Measurements from ENCODE around the gene PNPLA6. TPM values are rescaled to one million over a fixed set of nuclear protein-coding genes. Genes with fewer than 3 reads are reported as not detected.

The PNPLA6 gene
- polyA plus RNA-seq, 4 donors, result 42.4 to 120 (median 78.4) TPM

DNA sequence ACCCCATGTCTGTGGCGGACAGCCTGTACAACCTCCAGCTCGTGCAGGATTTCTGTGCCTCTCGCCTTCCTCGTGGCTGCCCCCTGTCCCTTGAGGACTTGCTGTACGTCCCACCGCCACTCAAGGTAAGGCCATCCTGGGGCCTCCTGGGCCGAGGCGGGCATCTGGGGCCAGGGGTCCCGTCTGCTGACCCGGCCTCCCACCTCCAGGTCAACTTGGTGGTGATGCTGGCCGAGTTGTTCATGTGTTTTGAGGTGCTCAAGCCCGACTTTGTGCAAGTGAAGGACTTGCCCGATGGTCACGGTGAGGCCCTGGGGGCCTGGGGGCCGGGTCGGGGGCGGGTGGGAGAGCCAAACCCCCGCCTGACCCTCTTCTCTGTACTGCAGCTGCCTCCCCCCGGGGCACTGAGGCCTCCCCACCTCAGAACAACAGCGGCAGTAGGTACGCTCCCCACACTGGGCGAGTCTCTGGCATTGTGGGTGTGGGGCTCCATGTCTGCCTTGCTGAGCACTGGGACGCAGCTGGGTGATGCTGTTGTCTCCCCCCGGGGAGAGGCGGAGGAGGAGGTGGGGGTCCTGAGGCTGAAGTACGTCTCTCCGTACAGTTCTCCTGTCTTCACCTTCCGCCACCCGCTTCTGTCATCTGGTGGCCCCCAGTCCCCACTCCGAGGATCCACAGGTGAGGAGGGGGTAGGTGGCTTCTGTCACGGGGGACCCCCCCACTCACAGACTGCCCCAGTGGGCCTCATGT lies 75.1 kb downstream of the PNPLA6 start:
- 85 to 91% (median 86%) methylated on average over 31 of the region's 31 CpGs for WGBS, 3 donors
- peaks cover 2 to 89% (median 27%) of the 10 kb centered on the region in 3 donors for H3K36me3 ChIP-seq (ENCODE audit: control insufficient read depth in 3 of 3, insufficient read depth in 2 of 3, low read depth in 1 of 3, low read length in 3 of 3)

More for the DNA sequence above, 75.1 kb downstream of the PNPLA6 start:
- no peaks in the 10 kb centered on the region for H3K4me1 ChIP-seq (ENCODE audit: control insufficient read depth in 3 of 3, insufficient read depth in 2 of 3, low read depth in 1 of 3, low read length in 2 of 3)
- no peak for FAIRE-seq
- H3K4me3 ChIP-seq (ENCODE audit: low read depth in 1 of 3, low read length in 3 of 3), result no peak overlapping the region
- no peaks in the 10 kb centered on the region for H3K27me3 ChIP-seq (ENCODE audit: control insufficient read depth in 3 of 3, insufficient read depth in 3 of 3, low read length in 3 of 3)
- H3K27ac ChIP-seq (ENCODE audit: low read depth in 1 of 3, low read length in 2 of 3), result no peak overlapping the region
- no peak for DNase-seq
- no peaks in the 10 kb centered on the region for H3K9me3 ChIP-seq (ENCODE audit: control insufficient read depth in 2 of 2, insufficient read depth in 1 of 2, low read depth in 1 of 2, low read length in 1 of 2)

Other genes starting within 250 kb of the PNPLA6 start
- gene INSR, start 241.3 kb upstream of the PNPLA6 start, polyA plus RNA-seq, result 10 to 100 TPM; 10.6 to 34.4 (median 16.0) TPM
- gene ARHGEF18, start 186.8 kb upstream of the PNPLA6 start, polyA plus RNA-seq, result 10 to 100 TPM; 22.6 to 31.1 (median 24.0) TPM
- 10 to 100 TPM in 2 of 4 donors, 1 to 10 TPM in 2; 9.2 to 19.9 (median 14.4) TPM for gene PEX11G, start 46.7 kb upstream of the PNPLA6 start, polyA plus RNA-seq
- gene ZNF358, start 19.6 kb upstream of the PNPLA6 start, polyA plus RNA-seq, result 10 to 100 TPM; 37.3 to 77.5 (median 71.9) TPM
- 10 to 100 TPM; 17.6 to 21.1 (median 18.8) TPM for gene MCOLN1, start 13.1 kb upstream of the PNPLA6 start, polyA plus RNA-seq
- gene CAMSAP3, start 60.1 kb downstream of the PNPLA6 start, polyA plus RNA-seq, result 10 to 100 TPM; 32.4 to 87.4 (median 73.5) TPM
- 10 to 100 TPM; 24.3 to 31.8 (median 29.3) TPM for gene XAB2, start 93.8 kb downstream of the PNPLA6 start, polyA plus RNA-seq
- 100 to 1,000 TPM in 2 of 4 donors, 10 to 100 TPM in 2; 43.7 to 149 (median 104) TPM for gene PET100, start 94.1 kb downstream of the PNPLA6 start, polyA plus RNA-seq
- 1 to 10 TPM in 3 of 4 donors, under 1 TPM in 1; 0.63 to 7.3 (median 2.3) TPM for gene PCP2, start 98.0 kb downstream of the PNPLA6 start, polyA plus RNA-seq
- gene STXBP2, start 101.4 kb downstream of the PNPLA6 start, polyA plus RNA-seq, result 100 to 1,000 TPM in 3 of 4 donors, 10 to 100 TPM in 1; 95.2 to 271 (median 181) TPM
- 10 to 100 TPM in 1 of 4 donors, 1 to 10 TPM in 1, under 1 TPM in 1, not detected in 1; 0.78 to 10.2 (median 8.1) TPM for gene RETN, start 133.3 kb downstream of the PNPLA6 start, polyA plus RNA-seq
- 1 to 10 TPM in 1 of 4 donors, under 1 TPM in 3; 0.03 to 1.4 (median 0.48) TPM for gene MCEMP1, start 141.4 kb downstream of the PNPLA6 start, polyA plus RNA-seq
- gene TRAPPC5, start 145.1 kb downstream of the PNPLA6 start, polyA plus RNA-seq, result 100 to 1,000 TPM in 2 of 4 donors, 10 to 100 TPM in 2; 47.9 to 166 (median 95.4) TPM
- under 1 TPM in 2 of 4 donors, not detected in 2; 0.27 to 0.90 TPM for gene FCER2, start 166.4 kb downstream of the PNPLA6 start, polyA plus RNA-seq
- gene CLEC4G, start 196.4 kb downstream of the PNPLA6 start, polyA plus RNA-seq, result 1 to 10 TPM in 1 of 4 donors, under 1 TPM in 2, not detected in 1; 0.18 to 1.9 (median 0.73) TPM
- gene CD209, start 211.8 kb downstream of the PNPLA6 start, polyA plus RNA-seq, result 10 to 100 TPM in 1 of 4 donors, 1 to 10 TPM in 2, under 1 TPM in 1; 0.67 to 13.6 (median 3.3) TPM
- under 1 TPM in 2 of 4 donors, not detected in 2; 0.12 to 0.61 TPM for gene CLEC4M, start 227.5 kb downstream of the PNPLA6 start, polyA plus RNA-seq

Data from small intestine (tissue), 7 donors.